MM.1S (cell line): ENCODE data around the gene ENTREP1.
A peak's percentile ranks its signal among the peaks of the same experiment; 100 is the strongest.

ENCODE experiments used
- DNase-seq: peaks from one replicate; pipeline ENCODE4 v3.0.0-alpha.2; 2015
- H2AFZ ChIP-seq: fragments of 300-600 bp; sonication (generic); 2 replicates; pipeline ENCODE4 v1.6.0; 2016; ENCODE audit warnings: antibody characterized with exemption, low read length
- H3F3A ChIP-seq: fragments of 300-600 bp; sonication (generic); 2 replicates; pipeline ENCODE4 v1.6.1; 2016; ENCODE audit warnings: mild to moderate bottlenecking, antibody characterized with exemption, low read length, moderate library complexity, mixed read lengths; ENCODE audit not compliant: insufficient read depth
- H3K27ac ChIP-seq: fragments of 300-600 bp; sonication (generic); 2 replicates; pipeline ENCODE4 v1.5.1; 2016; ENCODE audit warnings: mild to moderate bottlenecking, low read length
- H3K27me3 ChIP-seq: fragments of 300-600 bp; sonication (generic); replicated peaks from 2 replicates; pipeline ENCODE4 v1.6.0; 2016; ENCODE audit warnings: low read length; ENCODE audit not compliant: insufficient read depth
- H3K36me3 ChIP-seq: fragments of 300-600 bp; sonication (generic); replicated peaks from 2 replicates; pipeline ENCODE4 v1.6.1; 2016; ENCODE audit warnings: mild to moderate bottlenecking, low read length, mixed read lengths; ENCODE audit not compliant: insufficient read depth
- H3K4me1 ChIP-seq: fragments of 300-600 bp; sonication (generic); 2 replicates; pipeline ENCODE4 v1.6.1; 2016; ENCODE audit warnings: low read length, mixed read lengths
- H3K4me2 ChIP-seq: fragments of 300-600 bp; sonication (generic); 2 replicates; pipeline ENCODE4 v1.6.0; 2016; ENCODE audit warnings: low read depth, low read length
- H3K4me3 ChIP-seq: fragments of 300-600 bp; sonication (generic); 2 replicates; pipeline ENCODE4 v1.5.1; 2016; ENCODE audit warnings: low read length, mixed read lengths
- H3K79me2 ChIP-seq: fragments of 300-600 bp; sonication (generic); 2 replicates; pipeline ENCODE4 v1.6.1; 2016; ENCODE audit warnings: mixed run types, low read length, mixed read lengths
- H3K9ac ChIP-seq: fragments of 300-600 bp; sonication (generic); 2 replicates; pipeline ENCODE4 v1.6.1; 2016; ENCODE audit warnings: low read length, mixed read lengths
- H3K9me2 ChIP-seq: fragments of 300-600 bp; sonication (generic); replicated peaks from 2 replicates; pipeline ENCODE4 v1.6.1; 2016; ENCODE audit warnings: mild to moderate bottlenecking, low read length, mixed read lengths; ENCODE audit not compliant: insufficient read depth
- H3K9me3 ChIP-seq: fragments of 300-600 bp; sonication (generic); replicated peaks from 2 replicates; pipeline ENCODE4 v1.6.1; 2016; ENCODE audit warnings: mild to moderate bottlenecking, low read length, mixed read lengths; ENCODE audit not compliant: insufficient read depth
- H4K20me1 ChIP-seq: fragments of 300-600 bp; sonication (generic); 2 replicates; pipeline ENCODE4 v1.6.1; 2016; ENCODE audit warnings: mild to moderate bottlenecking, low read length, moderate library complexity, mixed read lengths; ENCODE audit not compliant: insufficient read depth
- CTCF ChIP-seq: fragments of 300-600 bp; sonication (generic); IDR thresholded peaks from 2 replicates; pipeline ENCODE4 v1.5.1; 2016; ENCODE audit warnings: antibody characterized with exemption, low read length, mixed read lengths
- EZH2 ChIP-seq: fragments of 300-600 bp; sonication (generic); optimal IDR thresholded peaks from 2 replicates; pipeline ENCODE3; 2017; ENCODE audit warnings: low read depth, mild to moderate bottlenecking, antibody characterized with exemption, low read length, mixed read lengths
- EZH2phosphoT487 ChIP-seq: fragments of 300-600 bp; sonication (generic); IDR thresholded peaks from 2 replicates; pipeline ENCODE4 v1.6.1; 2018; ENCODE audit warnings: antibody characterized with exemption, low read length

ENTREP1 gene

GRCh38 chr9:69326261-69326660 lies 1.2 kb downstream of the ENTREP1 start:
- H3K27me3 ChIP-seq: no peaks in the 10 kb centered on the region; the same call in 1 of the 2 replicates
- no peak overlapping the region for H3K27ac ChIP-seq
- no peaks in the 10 kb centered on the region for H3K79me2 ChIP-seq
- no peak overlapping the region for H3K9ac ChIP-seq
- no peak overlapping the region for H2AFZ ChIP-seq
- H3K36me3 ChIP-seq: no peaks in the 10 kb centered on the region
- H3K4me3 ChIP-seq: no peak overlapping the region
- TF ChIP-seq EZH2: no peak
- no peak for TF ChIP-seq EZH2phosphoT487
- TF ChIP-seq CTCF: no peak
- H3K9me2 ChIP-seq: no peaks in the 10 kb centered on the region
- H3K4me2 ChIP-seq: peak overlapping the region; percentile 65; the same call in 1 of the 2 replicates
- DNase-seq: no peak
- no peaks in the 10 kb centered on the region for H4K20me1 ChIP-seq
- H3F3A ChIP-seq: no peaks in the 10 kb centered on the region
- H3K4me1 ChIP-seq: no peaks in the 10 kb centered on the region
- H3K9me3 ChIP-seq: no peaks in the 10 kb centered on the region

GRCh38 chr9:69330580-69330979 lies 5.6 kb downstream of the ENTREP1 start:
- Histone ChIP-seq H3K9ac (no peak overlapping the region), H3K4me2 (no peak overlapping the region), H3K9me2 (no peaks in the 10 kb centered on the region), H3K9me3 (no peaks in the 10 kb centered on the region), H4K20me1 (no peaks in the 10 kb centered on the region), H3K27me3 (no peaks in the 10 kb centered on the region), H3K36me3 (no peaks in the 10 kb centered on the region), H3K4me3 (no peak overlapping the region), H3K27ac (no peak overlapping the region), H3F3A (no peaks in the 10 kb centered on the region), H2AFZ (no peak overlapping the region), H3K4me1 (no peaks in the 10 kb centered on the region), H3K79me2 (no peaks in the 10 kb centered on the region)
- DNase-seq: no peak
- TF ChIP-seq EZH2 (no peak), CTCF (no peak), EZH2phosphoT487 (no peak)

- no peak for TF ChIP-seq EZH2phosphoT487
- Histone ChIP-seq H3K79me2 (no peaks in the 10 kb centered on the region), H3K4me3 (no peak overlapping the region), H4K20me1 (no peaks in the 10 kb centered on the region), H3F3A (no peaks in the 10 kb centered on the region), H2AFZ (no peak overlapping the region), H3K27me3 (no peaks in the 10 kb centered on the region), H3K36me3 (no peaks in the 10 kb centered on the region), H3K27ac (no peak overlapping the region), H3K9me3 (no peaks in the 10 kb centered on the region), H3K4me1 (no peaks in the 10 kb centered on the region), H3K4me2 (no peak overlapping the region), H3K9ac (no peak overlapping the region), H3K9me2 (no peaks in the 10 kb centered on the region)
- DNase-seq: no peak
These were observed 6.4 kb downstream of the ENTREP1 start for GRCh38 chr9:69331444-69331843.

GRCh38 chr9:69332067-69332685 lies 7.2 kb downstream of the ENTREP1 start:
- Histone ChIP-seq H3K9me3 (no peaks in the 10 kb centered on the region), H3K27me3 (no peaks in the 10 kb centered on the region), H3F3A (no peaks in the 10 kb centered on the region), H3K36me3 (no peaks in the 10 kb centered on the region), H3K9ac (no peak overlapping the region), H3K4me3 (no peak overlapping the region), H3K4me2 (no peak overlapping the region), H3K27ac (no peak overlapping the region), H2AFZ (no peak overlapping the region), H3K9me2 (no peaks in the 10 kb centered on the region), H4K20me1 (no peaks in the 10 kb centered on the region), H3K4me1 (no peaks in the 10 kb centered on the region), H3K79me2 (no peaks in the 10 kb centered on the region)
- no peak for TF ChIP-seq CTCF
- no peak for TF ChIP-seq EZH2phosphoT487
- TF ChIP-seq EZH2: no peak
- DNase-seq: no peak
